SKM-1 treated with dmso at 0.1 percent for 144 hours (cell line): ENCODE data around the gene MAPK7.

Experiments
- DNase-seq: peaks from one replicate; lab custom pipeline; 2025; ENCODE audit not compliant: unreplicated experiment; lab: John Stamatoyannopoulos, UW

MAPK7 gene

DNA sequence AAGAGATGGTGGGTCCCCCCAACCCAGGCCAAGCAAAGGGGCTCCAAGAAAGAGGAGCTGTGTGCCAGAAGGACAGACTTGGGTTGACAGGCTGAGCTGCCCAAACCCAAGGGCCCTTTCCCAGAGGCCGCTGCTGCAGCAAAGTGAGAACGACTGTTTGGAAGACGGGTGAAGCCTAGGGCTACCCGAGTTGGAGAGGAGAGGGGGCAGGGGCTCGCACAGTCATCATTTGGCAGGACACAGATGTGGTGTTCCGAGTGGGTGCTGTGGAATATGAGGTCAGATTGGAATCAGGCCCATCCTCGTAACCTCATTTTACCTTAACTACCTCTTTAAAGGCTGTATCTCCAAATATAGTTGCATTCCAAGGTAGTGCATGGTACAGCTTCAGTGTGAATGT, 14.0 kb downstream of the MAPK7 start:
- DNase-seq = no peak

DNA sequence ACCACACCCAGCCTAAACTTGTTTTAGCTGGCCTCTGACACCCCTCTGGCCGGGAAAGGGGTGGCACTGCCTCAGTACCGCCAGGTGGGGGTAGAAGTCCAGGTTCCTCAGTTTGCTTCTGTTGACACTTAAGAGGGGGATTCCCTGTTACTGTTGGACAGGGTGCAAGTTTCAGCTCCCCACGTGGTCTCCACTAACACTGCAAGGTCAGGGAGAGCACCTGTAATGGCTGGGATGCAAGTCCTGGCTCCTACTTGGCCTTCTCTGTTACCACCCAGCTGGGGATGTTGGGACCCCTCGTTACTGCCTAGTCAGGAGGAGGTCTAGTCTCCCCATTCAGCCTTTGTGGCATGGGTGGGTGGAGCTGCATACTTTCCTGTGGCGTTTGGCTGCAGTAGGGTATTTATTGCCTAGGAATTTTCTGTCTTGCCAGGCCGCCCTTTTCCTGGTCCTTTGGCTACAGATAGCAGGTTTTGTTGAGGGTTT, 19.3 kb downstream of the MAPK7 start:
- no peak for DNase-seq

DNA sequence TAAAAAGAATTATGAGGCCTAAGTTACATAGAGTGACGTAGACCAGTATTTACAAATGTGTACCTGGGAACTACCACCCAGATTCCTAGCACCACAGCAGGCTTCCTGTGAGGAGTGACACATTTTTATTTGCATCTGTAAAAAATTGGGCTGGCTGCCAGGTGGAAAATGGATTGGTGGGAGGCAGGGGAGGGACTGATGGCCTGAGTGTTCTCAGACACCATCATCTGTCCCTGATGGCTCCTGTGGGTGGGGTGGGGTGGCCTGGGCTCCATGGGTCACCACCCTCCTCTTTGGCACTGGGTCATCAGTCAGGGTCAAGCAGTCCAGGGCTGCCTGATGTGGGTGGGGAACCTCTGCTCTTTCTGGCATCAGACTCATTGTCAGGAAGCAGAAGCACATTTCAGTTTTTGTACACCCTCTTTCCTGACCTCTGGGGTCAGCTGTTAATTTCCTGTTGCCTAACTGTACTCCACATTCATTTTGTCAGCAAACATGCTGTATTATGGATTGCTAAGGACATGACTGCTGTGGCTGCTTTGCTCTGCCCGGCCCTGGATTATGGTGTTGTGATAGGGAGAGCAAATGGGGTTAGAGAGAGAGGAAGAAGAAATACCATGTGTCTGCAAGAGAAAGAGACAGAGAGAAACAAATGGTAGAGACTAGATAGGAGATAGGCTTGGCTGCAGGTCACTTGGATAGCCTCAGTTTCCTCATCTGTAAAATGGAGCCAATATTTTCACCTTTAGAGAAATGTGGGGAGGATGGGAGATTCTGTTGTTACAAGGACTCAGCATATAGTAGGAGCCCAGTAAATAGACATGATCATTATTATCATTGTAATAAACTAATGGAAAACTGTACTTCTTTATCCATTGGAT, 20.2 kb downstream of the MAPK7 start:
- DNase-seq = peak; percentile 83

DNA sequence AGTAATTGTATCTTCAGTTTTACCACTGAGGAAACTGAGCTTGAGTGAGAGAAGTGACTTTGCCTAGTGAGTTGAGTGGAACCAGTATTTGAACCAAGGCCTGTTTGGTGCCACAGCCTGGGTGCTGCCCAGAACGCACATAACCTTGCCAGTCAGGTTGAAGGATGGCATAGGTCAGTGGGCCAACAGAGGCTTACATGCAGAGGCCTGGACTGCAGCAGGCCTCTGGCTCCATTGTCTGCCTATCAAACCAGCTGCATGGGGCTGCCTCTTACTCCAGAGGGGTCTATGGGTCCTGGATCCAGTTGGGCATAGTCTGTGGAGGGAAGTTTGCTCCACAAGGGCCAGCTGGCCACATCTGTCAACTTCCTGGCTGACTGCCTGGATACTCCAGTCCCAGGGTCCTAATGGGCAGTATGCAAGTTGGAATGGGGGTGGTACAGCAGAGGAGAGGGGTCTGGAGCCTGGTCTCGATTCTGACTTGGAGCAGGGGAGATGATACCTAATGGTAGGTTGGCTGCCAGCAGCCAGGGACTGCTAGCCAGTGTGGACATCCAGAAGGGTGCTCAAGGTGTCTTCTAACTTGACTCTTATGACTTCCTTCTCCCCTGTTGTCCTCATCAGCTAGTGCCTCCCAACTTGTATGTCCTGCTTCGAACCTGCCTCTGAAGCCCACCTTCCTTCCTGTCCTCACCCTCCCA, 21.6 kb downstream of the MAPK7 start:
- DNase-seq = no peak

DNA sequence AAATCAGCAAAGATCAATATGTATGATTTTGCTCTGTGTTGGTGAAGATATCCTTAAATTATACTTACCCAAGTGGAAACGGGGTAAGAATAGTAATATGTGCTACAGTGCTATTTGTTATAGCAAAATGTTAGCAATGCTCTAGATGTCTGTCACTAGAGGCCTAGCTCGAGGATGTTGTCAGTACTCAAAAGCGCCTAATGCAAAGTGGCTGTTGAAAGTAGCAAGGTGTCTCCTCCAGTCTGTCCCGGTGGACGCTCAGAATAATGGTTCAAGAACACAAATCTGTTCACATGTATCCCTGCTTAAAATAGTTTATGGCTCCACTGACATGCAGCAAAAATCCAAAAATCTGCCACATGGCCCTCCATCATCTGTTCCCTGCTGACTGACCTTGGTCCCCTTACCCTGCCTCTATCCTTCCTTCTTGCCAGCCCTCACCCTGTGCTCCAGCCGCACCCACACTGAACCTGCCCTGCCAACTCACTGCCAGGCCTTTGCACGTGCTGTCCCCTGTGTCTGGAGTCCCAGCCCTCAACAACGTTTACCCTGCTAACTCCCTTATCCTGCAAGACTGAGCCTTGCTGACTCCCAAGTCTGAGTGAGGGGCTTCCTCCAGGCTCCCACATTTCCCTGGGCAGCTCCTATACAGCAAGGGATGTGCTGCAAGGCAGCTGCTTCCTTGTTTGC, 23.2 kb downstream of the MAPK7 start:
- DNase-seq = no peak

DNA sequence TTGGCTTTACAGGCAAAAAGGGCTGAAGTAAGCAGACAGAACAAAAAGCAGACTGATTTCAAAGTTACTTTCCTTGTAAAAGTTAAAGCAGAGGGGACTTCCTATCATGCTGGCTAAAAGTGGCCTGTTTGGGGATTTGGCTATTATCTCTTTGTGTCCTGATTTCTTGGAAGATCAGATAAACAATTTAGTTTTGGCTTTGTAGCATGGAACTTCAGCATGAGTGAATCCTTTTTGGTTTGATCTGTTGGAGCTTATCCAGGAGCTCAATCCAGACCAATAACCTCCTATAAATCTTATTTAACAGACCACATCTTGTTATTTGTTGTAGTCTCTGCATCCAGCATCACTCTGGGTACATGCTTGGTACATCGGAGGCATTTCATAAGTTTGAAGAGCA, 23.9 kb downstream of the MAPK7 start:
- no peak for DNase-seq

DNA sequence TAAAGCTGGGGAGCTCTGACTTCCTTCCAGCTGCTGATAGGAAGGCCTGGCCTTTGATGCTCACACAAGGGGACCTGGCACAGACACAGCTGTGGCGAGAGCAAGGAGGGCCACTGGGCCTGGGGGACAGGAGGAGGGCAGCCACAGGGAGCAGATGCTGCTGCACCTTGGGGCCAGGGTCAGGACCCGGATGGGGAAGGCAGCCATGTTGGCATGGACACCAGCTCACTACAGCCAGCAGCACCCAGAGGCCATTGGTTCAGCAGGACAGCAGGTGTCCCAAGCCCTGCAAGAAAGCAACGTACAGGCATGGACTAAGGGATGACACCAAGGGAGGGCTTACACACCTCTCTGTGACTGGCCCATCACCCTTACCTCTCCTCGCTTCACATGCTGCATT, 24.7 kb downstream of the MAPK7 start:
- no peak for DNase-seq

DNA sequence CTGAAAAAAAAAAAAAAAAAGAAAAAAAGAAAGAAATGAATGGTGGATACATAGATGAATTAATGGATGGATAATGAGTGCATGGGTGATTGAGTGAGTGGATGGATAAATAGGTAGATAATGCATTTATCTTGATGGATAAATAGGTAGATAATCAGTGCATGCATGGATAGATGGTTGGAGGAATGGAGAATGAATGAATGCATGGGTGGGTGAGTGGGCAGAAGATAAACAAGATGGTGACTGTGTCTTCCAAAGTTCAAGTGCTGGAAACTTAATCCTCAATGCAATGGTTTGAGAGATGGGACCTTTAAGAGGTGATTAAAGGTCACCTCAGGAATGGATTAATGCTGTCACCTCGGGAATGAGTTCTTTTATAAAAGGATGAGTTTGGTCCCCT, 26.0 kb downstream of the MAPK7 start:
- DNase-seq = no peak

DNA sequence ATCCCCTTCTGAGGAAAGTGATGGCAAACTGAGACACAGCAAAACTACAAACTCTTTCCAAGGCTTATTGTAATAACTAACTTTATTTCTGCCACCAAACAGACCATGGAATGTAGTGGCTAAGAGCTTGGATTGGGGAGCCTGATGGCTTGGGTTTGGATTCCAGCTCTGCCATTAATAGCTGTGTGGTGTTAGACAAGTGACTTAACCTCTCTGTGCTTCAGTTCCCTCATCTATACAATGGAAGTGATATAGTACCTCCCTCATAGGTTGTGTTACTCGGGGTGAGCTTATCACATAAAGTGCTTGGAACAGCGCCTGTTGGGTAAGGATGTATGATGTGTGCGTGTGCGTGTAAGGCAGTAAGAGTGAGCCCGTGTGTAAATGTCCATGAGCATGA, 26.8 kb downstream of the MAPK7 start:
- DNase-seq = no peak

DNA sequence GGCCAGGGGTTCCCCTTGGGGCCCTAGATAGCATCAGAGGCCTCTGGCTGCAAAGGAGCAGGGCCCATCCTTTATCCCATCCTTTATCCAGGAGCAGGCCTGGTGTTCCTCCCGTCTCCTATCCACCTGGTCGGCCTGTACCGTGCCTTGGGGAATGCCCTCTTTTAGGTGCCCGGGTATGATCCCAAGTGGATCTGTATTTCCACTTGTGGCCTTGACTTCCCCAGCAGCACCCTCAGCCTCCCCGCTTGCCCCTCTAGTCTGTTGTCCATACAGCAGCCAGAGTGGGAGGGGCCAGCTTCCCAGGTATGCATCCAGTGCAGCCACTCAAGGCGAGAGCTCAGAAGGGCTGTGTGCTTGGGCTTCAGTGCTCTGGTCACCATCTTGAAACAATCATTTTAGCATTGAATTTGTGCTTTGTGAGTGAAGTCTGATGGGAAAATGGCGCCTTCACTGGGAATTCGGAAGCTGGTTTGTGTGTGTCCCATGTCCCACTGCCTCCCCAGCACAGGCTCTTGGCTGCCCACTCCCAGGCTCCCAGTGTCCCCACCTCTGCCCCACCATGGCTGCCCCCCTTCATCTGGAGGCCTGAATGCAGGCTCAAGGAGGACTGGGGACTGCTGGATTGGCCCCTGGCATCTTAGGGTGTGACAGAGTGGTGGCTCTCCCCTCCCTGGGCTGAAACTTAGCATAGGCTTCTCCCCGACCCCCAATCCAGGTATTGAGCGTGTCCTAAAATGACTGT, 29.5 kb downstream of the MAPK7 start:
- DNase-seq = no peak

DNA sequence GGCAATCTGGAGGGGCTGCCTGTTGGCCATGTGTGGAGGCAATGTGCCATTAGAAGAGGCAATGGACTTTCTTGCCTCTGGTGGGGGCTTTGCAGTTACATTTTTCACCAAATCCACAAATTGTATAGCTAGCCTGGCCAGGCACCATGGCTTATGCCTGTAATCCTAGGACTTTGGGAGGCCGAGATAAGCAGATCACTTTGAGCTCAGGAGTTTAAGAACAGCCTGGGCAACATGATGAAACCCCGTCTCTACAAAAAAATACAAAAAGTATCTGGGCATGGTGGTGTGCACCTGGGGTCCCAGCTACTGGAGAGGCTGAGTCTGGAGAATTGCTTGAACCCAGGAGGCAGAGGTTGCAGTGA, 30.0 kb downstream of the MAPK7 start:
- no peak for DNase-seq

DNA sequence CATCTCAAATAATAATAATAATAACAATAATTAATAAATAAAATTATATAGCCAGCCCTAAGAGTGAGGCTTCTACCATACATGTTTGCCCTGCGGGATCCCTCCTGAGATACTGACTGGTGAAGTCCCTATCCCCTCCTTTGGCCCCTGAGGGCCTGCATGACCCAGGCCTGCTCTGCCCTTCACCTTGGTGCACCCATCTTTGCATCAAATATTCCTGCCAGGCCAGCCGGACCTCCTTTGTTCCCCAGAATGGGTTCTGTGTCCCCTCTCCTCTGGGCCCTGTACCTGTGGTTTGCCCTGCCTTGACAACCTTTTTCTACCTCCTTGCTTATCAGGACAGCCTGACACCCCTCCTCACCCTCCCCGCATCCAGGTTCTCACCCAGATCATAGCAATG, 30.8 kb downstream of the MAPK7 start:
- DNase-seq = no peak

DNA sequence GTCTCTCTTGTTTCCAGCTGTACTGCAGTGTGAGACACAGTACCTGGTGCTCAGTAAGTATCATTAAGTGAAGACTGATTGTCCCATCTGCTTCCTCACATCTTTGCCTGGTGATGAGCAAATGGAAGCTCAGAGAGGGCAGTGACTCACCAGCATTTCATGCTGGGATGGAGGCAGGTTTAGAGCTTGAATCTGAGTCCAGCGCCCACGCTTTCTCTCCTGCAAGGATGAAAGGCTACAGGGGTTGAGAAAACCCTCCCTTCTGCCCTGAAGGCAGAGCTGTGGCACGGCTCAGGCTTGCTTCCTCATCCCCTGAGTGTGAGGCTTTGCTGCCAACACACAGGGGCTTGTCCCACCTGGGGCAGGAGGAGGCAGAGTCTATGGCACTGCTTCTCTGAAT, 31.2 kb downstream of the MAPK7 start:
- no peak for DNase-seq

DNA sequence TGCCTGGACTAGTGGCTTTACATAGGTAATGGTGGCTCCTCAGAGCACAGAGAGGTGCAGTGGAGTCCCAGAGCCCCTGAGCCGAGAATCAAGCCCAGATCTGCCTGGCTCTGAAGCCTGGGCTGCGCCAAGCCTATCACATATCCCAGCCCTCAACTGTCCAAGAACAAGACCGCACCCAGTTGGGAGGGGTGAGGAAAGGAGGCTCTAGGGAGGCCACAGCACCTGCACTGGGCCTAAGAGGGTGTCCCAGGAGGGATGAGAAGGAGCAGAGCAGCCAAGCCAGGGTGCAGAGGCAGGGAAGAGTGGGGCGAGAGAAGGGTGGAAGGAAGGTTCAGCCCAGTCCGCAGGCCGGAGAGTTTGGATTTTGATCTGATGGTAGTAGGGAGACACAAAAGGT, 31.8 kb downstream of the MAPK7 start:
- DNase-seq = no peak

DNA sequence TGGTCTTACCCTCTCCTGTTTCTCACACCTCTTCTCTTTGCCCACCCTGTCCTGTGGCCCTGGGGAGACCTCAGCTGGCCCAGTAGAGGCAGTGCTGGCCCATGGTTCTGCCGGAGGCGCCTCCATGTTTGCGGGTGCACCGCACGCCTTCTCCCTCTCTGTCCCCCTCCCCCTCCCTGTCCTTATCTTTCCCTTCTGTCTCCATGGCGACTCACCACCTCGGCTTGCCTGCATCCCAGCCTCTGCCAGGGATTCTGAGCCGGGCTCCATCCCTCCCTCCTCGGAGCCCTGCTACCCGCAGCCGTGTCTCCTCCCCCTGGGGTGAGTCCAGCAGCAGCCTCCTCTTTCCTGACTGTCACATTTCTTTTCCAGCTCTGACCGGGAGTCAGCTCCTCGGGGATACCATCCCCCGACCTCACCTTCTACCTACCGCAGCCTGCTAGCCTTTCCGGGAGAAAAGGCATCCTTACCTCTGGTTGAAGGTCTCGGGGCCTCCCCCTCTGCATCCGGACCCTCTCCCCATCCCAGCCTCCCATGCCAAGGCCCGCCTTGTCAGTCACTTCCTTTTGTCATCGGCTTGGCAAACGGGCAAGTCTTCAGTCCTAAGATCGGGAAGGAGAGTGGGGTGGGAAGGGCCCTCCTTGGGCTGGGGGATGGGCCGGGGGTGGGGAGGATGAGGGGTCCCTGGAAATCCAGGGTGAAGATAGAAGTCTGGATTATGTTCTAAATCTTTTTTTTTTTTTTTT, 32.8 kb downstream of the MAPK7 start, which contains the start of gene RNF112:
Gene RNF112 (plus strand): TSS at position 358 of the 746 bp plus-strand sequence. CDS start 177 bp downstream, at position 535.
- no peak for DNase-seq

DNA sequence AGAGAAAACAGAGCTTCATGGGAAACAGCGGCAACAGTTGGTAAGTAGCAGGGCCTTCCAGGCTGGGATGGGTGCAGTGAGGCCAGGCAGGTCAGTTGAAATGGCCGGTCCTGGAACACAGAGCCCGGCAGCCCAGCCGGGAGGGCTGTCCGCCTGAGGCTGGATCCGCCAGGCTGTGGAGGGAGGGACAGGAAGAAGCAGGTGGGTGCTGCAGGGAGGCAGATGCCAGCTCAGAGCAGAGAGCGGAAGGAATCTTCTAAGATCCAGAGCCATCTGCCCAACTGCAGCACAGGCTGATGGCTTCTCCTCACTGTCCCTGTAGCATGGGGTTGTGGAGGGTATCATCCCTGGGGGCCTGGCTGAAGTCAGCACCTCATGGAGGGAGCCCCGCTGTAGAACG, 33.3 kb downstream of the MAPK7 start:
- DNase-seq = no peak

DNA sequence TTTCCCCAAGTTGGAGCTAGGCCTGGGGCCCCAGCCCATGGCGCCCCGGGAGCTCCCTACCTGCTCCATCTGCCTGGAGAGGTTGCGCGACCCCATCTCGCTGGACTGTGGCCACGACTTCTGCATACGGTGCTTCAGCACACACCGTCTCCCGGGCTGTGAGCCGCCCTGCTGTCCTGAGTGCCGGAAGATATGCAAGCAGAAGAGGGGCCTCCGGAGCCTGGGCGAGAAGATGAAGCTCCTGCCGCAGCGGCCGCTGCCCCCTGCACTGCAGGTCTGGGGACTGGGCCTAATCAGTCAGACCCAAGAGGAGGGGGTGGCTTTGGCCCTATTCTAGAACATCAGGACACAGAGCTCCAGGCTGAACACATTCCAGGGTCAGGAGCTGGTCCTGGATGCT, 34.2 kb downstream of the MAPK7 start:
- no peak for DNase-seq

DNA sequence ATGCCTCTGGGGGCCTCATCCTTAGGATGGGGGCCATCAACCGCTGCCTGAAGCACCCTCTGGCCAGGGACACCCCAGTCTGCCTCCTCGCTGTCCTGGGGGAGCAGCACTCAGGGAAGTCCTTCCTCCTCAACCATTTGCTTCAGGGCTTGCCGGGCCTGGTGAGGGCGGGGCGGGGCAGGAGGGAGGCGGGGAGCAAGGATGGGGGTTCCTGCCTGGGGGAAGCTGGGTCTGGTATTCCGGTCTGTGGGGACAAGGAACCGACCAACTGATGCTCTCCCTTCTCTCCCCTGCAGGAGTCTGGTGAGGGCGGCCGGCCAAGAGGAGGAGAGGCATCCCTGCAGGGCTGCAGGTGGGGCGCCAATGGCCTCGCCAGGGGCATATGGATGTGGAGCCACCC, 34.7 kb downstream of the MAPK7 start:
- DNase-seq = no peak

DNA sequence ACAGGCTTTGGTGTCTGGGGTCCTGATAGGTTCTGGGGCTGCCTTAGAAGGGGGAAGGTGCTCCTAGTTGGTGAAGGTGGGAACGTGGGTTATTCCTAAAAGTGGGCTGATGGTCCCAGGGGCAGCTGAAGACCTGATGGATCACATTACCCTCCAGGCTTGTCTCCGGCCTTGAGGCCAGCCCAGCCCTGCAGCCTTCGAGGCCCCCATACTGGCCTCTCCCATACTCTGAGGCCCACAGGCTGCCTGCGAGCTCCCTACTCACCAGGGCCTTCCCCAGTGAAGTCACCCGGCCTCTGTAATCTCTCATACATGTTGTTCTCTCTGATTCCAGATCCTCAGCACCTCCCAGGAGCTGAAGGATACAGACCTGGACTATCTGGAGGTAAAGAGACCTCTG, 35.5 kb downstream of the MAPK7 start:
- no peak for DNase-seq
